Activated gamma-delta T cell (primary cell): Measurements from ENCODE around the gene KRT34.
"Not testable (repeated sequence)": the region's sequence is repeated elsewhere in the genome, so short reads cannot be mapped to it uniquely, and the experiment has no call there.

Experiments
- DNase-seq: peaks from one replicate; lab custom pipeline; 2025; lab: John Stamatoyannopoulos, UW

The KRT34 gene

GRCh38 chr17:41404024-41404671 is 22.0 kb upstream of the KRT34 start:
- no peak for DNase-seq

GRCh38 chr17:41403404-41404023 is 21.4 kb upstream of the KRT34 start:
- no peak for DNase-seq

- DNase-seq: no peak
These were observed 20.1 kb upstream of the KRT34 start for GRCh38 chr17:41402161-41402560.

GRCh38 chr17:41396996-41397660 is 15.0 kb upstream of the KRT34 start, which contains the start of gene KRT31:
TSS of gene KRT31 (minus strand) at chr17:41397608. CDS start at chr17:41397539, 69 bp downstream.
- no peak for DNase-seq

- DNase-seq: no peak
These were observed 14.2 kb upstream of the KRT34 start for GRCh38 chr17:41396340-41396739.

GRCh38 chr17:41395611-41396010 is 13.5 kb upstream of the KRT34 start:
- DNase-seq: no peak

- not testable (repeated sequence) for DNase-seq
These were observed 12.9 kb upstream of the KRT34 start for GRCh38 chr17:41395044-41395443.

GRCh38 chr17:41394254-41394996 is 12.3 kb upstream of the KRT34 start:
- no peak for DNase-seq

GRCh38 chr17:41393826-41394225 is 11.7 kb upstream of the KRT34 start:
- no peak for DNase-seq

GRCh38 chr17:41393294-41393693 is 11.2 kb upstream of the KRT34 start:
- DNase-seq: no peak

GRCh38 chr17:41392278-41392677 is 10.2 kb upstream of the KRT34 start:
- no peak for DNase-seq

GRCh38 chr17:41391535-41391934 is 9.4 kb upstream of the KRT34 start:
- DNase-seq: no peak

- DNase-seq: no peak
These were observed 8.4 kb upstream of the KRT34 start for GRCh38 chr17:41390411-41390938.

- no peak for DNase-seq
These were observed 5.6 kb upstream of the KRT34 start for GRCh38 chr17:41387670-41388069.

- DNase-seq: no peak
These were observed 4.1 kb upstream of the KRT34 start for GRCh38 chr17:41386227-41386626.

GRCh38 chr17:41383690-41384089 is 1.6 kb upstream of the KRT34 start:
- no peak for DNase-seq

GRCh38 chr17:41382394-41382793 is 288 bp upstream of the KRT34 start:
- DNase-seq: no peak

GRCh38 chr17:41380091-41380490 is 2.0 kb downstream of the KRT34 start:
- not testable (repeated sequence) for DNase-seq

- no peak for DNase-seq
These were observed 4.6 kb downstream of the KRT34 start for GRCh38 chr17:41377546-41377945.

GRCh38 chr17:41369713-41370112 is 12.4 kb downstream of the KRT34 start, which contains the start of gene KRT33B:
TSS of gene KRT33B (minus strand) at chr17:41369813. CDS start at chr17:41369750, 63 bp downstream.
- DNase-seq: no peak

GRCh38 chr17:41369023-41369422 is 13.1 kb downstream of the KRT34 start:
- no peak for DNase-seq

- no peak for DNase-seq
These were observed 14.6 kb downstream of the KRT34 start for GRCh38 chr17:41367426-41368075.
